A673 (cell line): Measurements from ENCODE around the gene PCBD1. TPM values are rescaled to one million over a fixed set of nuclear protein-coding genes. Genes with fewer than 3 reads are reported as not detected.

Experiments used
- BruUV-seq: library from RNA; stranded (reverse); fragments of 400-500 nt; replicated peaks from 2 replicates; lab custom pipeline; 2021; lab: Mats Ljungman, UMichigan
- CTCF ChIA-PET: fragments of 300-600 bp; sonication (Branson Sonifier 250); formaldehyde crosslinking; loops from one replicate; lab custom pipeline; 2022; ENCODE audit warnings: antibody characterized with exemption; lab: Charles Lee
- POLR2A ChIA-PET: fragments of 300-600 bp; sonication (Branson Sonifier 250); formaldehyde crosslinking; loops from one replicate; lab custom pipeline; 2022; ENCODE audit warnings: antibody characterized with exemption; ENCODE audit not compliant: low non-redundant PET; lab: Charles Lee
- DNase-seq: peaks from one replicate; pipeline ENCODE4 v3.0.0-alpha.2; 2015; ENCODE audit warnings: low spot score
- H3K27ac ChIP-seq: fragments of 200-600 bp; sonication (generic); 2 replicates; pipeline ENCODE4 v1.5.1; 2016; ENCODE audit warnings: mixed run types, low read depth, mild to moderate bottlenecking, mixed read lengths, antibody characterized with exemption, low read length; ENCODE audit not compliant: poor library complexity, severe bottlenecking
- H3K27me3 ChIP-seq: fragments of 200-600 bp; sonication (generic); replicated peaks from 2 replicates; pipeline ENCODE4 v1.6.1; 2017; ENCODE audit warnings: mixed run types, low read depth, mild to moderate bottlenecking, mixed read lengths, antibody characterized with exemption, low read length; ENCODE audit not compliant: insufficient read depth, poor library complexity
- H3K36me3 ChIP-seq: fragments of 200-600 bp; sonication (generic); 2 replicates; pipeline ENCODE4 v1.6.1; 2016; ENCODE audit warnings: mixed run types, mild to moderate bottlenecking, mixed read lengths, antibody characterized with exemption, low read length; ENCODE audit not compliant: insufficient read depth, poor library complexity, severe bottlenecking
- H3K4me1 ChIP-seq: fragments of 200-600 bp; sonication (generic); 2 replicates; pipeline ENCODE4 v1.6.1; 2017; ENCODE audit warnings: mixed run types, mild to moderate bottlenecking, mixed read lengths, antibody characterized with exemption, low read length; ENCODE audit not compliant: insufficient read depth, poor library complexity, severe bottlenecking
- H3K4me3 ChIP-seq: fragments of 200-600 bp; sonication (generic); 2 replicates; pipeline ENCODE4 v1.5.1; 2016; ENCODE audit warnings: low read depth, mixed run types, mild to moderate bottlenecking, mixed read lengths, low read length; ENCODE audit not compliant: poor library complexity, severe bottlenecking
- H3K9me3 ChIP-seq: fragments of 200-600 bp; sonication (generic); 2 replicates; pipeline ENCODE4 v1.6.1; 2016; ENCODE audit warnings: mixed run types, low read depth, mild to moderate bottlenecking, mixed read lengths, antibody characterized with exemption, low read length; ENCODE audit not compliant: poor library complexity, severe bottlenecking
- CTCF ChIP-seq: fragments of 300-800, 200-600 bp; sonication (generic); conservative IDR thresholded peaks from 2 replicates; pipeline ENCODE4 v1.5.1; 2017; ENCODE audit warnings: low read depth, mild to moderate bottlenecking, antibody characterized with exemption, low read length, moderate library complexity, mixed read lengths
- EZH2 ChIP-seq: fragments of 200-600 bp; sonication (generic); IDR thresholded peaks from 2 replicates; pipeline ENCODE4 v1.6.1; 2017; ENCODE audit warnings: borderline replicate concordance, low read depth, mild to moderate bottlenecking, mixed read lengths, antibody characterized with exemption, low read length; ENCODE audit not compliant: poor library complexity, severe bottlenecking
- intact Hi-C: fragments of 100-400 bp; cut with micrococcal nuclease; formaldehyde crosslinking; loops from one replicate; pipeline ENCODE4 v1.10.0; 2022; ENCODE audit not compliant: unreplicated experiment
- total RNA-seq: library from RNA; stranded (reverse); gene quantifications from 2 replicates; pipeline ENCODE4 v1.2.3, GENCODE V29; 2021

PCBD1 gene
- total RNA-seq, 1 experiment from 2014 or later = 41.2 TPM

- ChIA-PET POLR2A (no interaction called here), CTCF (no interaction called here)
- Histone ChIP-seq H3K4me1 (no peaks in the 10 kb centered on the region), H3K36me3 (no peaks in the 10 kb centered on the region), H3K27me3 (no peaks in the 10 kb centered on the region), H3K4me3 (no peak overlapping the region), H3K27ac (no peak overlapping the region), H3K9me3 (no peaks in the 10 kb centered on the region)
- BruUV-seq = no TSS peak
- TF ChIP-seq CTCF (no peak), EZH2 (no peak)
- intact Hi-C loops = no loop called here
- DNase-seq = no peak
Measured at GRCh38 chr10:70935631-70936030, 47.3 kb upstream of the PCBD1 start.

GRCh38 chr10:70935125-70935625, 46.8 kb upstream of the PCBD1 start:
- TF ChIP-seq EZH2 = no peak
- TF ChIP-seq CTCF = no peak
- intact Hi-C loops = no loop called here
- Histone ChIP-seq H3K27me3 (no peaks in the 10 kb centered on the region), H3K36me3 (no peaks in the 10 kb centered on the region), H3K27ac (no peak overlapping the region), H3K9me3 (no peaks in the 10 kb centered on the region), H3K4me3 (no peak overlapping the region), H3K4me1 (no peaks in the 10 kb centered on the region)
- CTCF ChIA-PET = no interaction called here
- POLR2A ChIA-PET = no interaction called here
- no TSS peak for BruUV-seq
- no peak for DNase-seq

- intact Hi-C loops = no loop called here
- CTCF ChIA-PET = no interaction called here
- no peak overlapping the region for H3K27ac ChIP-seq
- no peak overlapping the region for H3K4me3 ChIP-seq
- H3K36me3 ChIP-seq = no peaks in the 10 kb centered on the region
- H3K27me3 ChIP-seq = no peaks in the 10 kb centered on the region
- no peak for DNase-seq
- POLR2A ChIA-PET = no interaction called here
- H3K9me3 ChIP-seq = no peaks in the 10 kb centered on the region
- no peaks in the 10 kb centered on the region for H3K4me1 ChIP-seq
- BruUV-seq = no TSS peak
- TF ChIP-seq EZH2 (no peak), CTCF (no peak)
Measured at GRCh38 chr10:70934701-70935100, 46.3 kb upstream of the PCBD1 start.
